ENCODE data around the gene TBC1D21.

TBC1D21 gene

GRCh38 chr15:73889053-73889761 lies 15.8 kb downstream of the TBC1D21 start:
- DNase-seq (ENCODE audit: low spot score), result no peak

DNA sequence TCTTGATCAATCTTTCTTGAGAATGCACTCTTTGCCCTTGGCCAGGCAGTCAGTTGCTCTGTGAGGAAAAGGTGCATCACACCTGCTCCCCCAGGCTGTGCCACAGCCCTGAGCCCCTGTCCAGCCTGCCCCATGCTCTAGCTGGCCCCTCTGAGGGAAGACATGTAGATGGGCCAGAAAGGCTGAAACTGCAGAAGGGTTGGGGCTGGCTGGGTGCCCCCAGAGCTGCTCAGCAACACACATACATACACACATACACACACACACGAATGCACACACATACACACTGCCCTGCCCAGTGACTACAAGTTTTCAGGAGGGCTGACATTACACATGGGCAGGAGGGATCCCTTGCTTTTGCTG lies 16.4 kb downstream of the TBC1D21 start:
- no peak for DNase-seq (ENCODE audit: low spot score)

DNA sequence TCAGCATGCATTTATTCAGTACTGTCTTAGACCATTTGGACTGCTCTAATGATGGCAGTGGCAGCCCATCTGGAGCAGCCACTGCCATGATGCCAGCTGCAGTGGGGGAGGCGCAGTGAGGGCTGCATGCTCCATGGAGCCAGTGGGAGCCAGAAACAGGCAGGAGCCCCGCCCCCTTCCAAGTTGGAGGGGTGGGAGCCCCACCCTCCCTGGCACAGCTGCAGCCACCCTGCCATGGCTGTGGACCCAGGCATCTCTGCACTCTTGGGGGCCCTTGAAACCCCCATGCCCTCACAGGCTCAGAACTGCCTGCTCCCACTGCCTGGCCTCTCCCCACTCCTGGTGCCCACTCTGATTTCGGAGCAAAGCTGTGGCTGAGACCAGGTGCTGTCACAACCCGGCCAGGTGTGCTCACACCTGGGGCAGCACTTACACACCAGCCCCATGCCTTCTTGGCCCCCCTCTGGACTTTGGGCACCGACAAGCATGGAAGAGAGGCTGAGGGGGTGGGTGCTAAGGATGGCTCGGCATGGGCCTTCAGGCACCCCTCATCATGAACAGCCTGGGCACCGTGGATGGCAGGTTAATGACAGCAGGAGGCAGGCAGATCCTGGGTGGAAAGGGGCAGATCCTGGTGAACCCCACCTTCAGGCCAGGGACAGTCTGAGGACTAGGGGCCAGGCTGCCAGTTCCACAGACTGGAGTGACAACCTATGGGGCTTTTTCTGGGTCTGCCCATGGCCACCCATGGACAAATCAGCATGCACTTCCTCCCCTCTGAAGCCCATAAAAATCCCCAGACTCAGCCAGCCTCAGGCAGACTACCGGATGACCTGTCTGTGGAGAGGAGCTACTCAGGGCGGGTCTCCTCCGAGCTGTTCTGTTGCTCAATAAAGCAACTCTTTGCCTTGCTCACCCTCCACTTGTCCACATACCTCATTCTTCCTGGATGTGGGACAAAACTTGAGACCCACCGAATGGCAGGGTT lies 18.3 kb downstream of the TBC1D21 start:
- no peak for DNase-seq (ENCODE audit: low spot score)

DNA sequence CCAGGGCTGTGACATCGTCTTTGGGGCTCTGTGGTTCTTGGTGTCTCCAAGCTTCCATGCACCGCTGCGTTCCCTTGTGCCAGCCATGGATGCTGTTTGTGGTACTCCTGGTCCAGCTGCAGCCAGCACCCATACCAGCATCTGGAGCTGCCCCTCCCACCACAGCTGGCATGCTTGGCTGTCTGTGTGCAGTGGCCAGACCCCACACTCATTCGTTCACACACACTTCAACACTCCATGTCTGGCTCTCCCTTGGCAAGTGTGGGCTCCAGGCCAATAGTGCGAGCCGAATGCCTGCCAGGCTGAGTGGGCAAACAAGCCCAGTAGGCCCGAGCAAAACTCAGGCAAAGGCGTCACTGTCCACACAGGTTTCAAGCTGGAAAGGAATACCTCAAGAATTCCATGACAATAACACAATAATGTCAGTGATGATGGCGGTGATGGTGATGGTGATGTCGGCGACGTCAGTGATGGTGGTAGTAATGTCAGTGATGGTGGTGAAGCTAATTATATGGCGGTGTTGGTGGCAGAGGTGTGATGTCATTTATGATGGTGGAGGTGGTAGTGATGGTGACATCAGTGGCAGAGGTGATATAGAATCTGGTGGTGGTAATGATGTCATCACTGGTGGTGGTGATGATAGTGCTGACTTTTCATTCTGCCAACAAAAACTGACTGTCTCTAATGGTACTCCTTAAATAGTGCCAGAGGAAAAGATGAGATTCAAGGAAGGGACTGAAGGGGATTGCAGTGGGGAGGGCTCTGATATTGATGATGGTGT lies 19.3 kb downstream of the TBC1D21 start:
- DNase-seq (ENCODE audit: low spot score), result no peak

DNA sequence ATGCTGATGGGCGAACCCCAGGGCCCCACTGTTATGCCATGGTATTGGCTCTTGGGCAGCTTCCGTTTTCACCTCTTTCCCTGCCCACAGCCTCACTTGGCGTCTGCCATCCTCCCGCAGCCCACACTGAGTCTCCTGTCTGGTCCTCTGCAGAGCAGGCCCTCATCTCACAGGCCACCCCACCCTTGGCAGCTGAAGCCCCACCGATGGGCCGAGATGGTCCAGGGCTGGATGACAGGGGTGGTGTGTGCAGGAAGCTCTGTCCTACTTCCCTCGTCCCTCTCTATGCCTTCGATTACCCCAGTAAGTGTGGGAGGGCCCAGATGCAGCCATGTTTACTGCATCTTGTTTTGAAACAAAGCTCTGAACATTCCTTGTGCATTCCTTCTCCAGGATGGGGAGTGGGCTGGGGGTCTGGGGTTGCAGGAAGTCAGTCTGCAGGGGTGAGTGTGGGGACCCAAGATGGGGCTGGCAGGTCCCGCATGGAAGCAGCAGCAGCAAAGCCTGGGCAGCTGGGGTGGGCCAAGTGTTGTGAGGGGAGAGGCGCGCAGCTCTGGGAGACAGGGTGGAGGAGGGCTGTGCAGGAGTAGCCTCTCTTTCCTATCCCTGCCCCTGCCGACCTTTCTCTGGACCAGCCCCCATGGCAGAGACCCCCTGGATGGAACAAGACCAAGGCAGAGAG lies 20.9 kb downstream of the TBC1D21 start:
- no peak for DNase-seq (ENCODE audit: low spot score)

- DNase-seq (ENCODE audit: low spot score), result peak; percentile 95
Measured at GRCh38 chr15:73897441-73898261, 24.3 kb downstream of the TBC1D21 start.

- peak; percentile 60 for DNase-seq (ENCODE audit: low spot score)
Measured at GRCh38 chr15:73899197-73900094, 26.1 kb downstream of the TBC1D21 start.

DNA sequence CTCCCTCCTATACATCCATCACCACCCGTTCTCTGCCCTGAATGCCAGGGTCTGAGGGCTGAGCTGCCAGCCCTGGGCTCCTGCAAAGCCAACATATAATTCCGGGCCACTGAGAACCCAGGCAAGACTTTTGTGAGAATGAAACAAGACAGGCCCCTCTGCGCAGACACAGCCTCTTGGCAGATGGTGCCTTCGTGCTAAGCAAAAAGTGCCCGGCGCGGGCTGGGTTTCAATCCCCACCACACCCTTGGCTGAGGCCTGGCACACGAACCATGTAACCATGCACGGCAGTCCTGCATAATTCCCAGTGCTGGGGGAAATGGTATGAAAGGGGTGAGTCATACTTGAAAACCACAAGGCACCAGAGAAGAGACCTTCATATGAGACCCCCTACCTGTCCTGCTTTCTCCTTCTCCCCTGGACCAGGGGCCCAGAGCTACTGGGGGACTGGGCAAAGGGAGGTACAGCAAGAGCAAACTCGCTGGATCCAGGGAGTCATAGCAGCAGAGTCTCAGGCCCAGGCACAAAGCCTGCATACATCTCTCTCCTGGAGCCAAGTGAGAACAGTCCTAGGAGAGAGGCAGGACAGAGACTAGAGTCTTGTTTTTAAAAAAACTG lies 26.8 kb downstream of the TBC1D21 start:
- peak; percentile 82 for DNase-seq (ENCODE audit: low spot score)

- no peak for DNase-seq (ENCODE audit: low spot score)
Measured at GRCh38 chr15:73901126-73901810, 27.9 kb downstream of the TBC1D21 start.

DNA sequence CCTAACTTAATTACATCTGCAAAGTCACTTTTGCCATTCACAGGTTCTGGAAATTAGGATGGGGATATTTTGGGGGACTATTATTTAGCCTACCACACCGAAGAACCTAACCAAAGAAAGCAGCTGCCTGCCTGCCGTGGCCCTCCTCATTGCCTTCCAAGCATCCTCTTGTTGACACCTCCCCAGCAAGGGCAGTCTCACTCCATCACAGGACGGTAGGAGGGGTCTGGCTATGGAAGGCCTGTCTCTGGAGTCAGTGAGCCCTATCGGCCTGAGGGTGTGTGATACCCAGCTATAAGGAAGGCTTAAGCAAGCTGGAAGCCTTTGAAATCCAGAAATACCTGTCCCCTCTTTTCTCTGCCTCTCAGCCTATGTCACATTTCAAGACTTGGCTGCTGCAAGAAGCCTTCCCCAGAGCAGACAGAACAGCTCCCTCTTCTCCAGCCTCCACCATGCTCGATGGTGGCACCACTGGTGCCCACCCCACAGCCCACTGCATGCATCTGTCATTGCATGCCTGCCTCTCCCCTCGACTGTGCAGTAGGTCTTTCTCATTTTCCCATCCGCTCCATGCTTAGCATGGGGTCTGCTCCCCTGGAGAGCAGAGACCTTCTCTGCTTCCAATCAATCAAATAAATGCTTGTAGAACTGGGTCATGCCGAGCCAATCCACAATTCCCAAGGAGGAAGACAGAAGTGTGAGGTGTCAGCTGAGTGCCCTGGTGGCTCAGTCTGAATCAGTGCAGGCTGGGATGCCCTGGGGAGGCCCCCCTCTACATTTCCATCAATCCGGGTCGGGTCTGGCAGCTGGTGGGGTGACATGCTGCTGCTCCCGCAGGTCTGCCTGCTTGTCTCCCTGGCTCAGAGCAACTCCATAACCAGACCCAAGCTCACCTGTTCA lies 29.0 kb downstream of the TBC1D21 start:
- no peak for DNase-seq (ENCODE audit: low spot score)

GRCh38 chr15:73904026-73904815 lies 30.9 kb downstream of the TBC1D21 start:
- no peak for DNase-seq (ENCODE audit: low spot score)

DNA sequence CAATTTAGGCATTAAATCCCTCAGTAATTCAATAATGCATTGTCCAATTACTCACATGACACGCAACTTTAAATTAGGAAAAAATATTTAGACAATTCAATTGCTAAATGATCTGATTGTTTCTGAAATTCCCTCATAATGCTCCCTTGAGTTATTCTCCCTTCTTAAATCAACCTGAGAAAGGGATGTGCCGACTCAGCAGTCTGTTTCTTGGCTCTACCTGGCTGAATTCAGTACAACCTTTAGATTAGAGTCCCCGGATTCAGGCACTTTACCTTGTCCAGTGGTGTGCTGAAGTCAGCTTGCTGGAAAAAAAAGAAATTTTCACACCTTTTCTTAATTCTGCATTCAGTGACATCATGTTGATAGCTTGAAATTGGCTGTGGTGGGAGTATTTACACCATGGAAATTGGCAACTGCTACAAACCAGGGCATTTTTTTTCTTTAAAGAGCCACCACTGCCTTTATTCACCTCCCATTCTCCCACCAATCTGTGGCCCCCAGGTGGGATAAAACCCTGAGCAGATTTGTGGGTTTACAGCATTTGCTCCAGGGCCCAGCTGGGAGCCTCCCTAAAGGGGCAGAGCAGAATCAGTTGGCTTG lies 32.0 kb downstream of the TBC1D21 start:
- DNase-seq (ENCODE audit: low spot score), result no peak

DNA sequence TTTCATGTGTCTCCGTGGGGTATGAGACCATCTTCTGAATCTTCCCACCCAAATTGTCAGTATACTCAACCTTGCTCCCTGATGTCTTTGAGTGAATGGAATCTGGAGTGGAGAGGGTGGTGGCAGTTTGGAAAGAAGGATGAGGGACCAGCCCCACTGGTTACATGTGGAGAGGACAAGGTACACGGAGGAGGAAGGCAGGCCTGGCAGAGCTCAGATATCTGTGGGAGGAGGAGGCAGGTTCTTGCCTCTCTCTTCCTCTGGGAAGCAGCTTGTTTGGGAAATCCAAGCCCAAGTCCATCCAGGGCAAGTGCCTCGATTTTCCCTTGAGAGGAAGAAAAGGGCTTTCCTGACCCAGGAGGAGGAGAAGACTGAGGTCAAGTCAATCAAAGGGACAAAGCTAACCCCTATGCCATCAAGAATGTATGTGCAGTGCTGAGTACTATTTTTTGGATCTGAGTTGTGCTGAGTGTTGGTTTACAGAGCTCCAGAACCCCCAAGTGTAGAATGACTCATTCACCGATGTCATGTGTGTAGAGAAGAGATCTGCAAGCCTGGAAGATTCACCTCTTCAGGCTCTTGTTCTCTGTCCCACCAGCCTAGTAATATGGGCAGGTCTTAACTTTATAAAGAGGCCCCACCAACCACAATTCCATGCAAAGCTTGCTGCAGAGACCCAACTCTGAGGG lies 33.1 kb downstream of the TBC1D21 start:
- peak; percentile 60 for DNase-seq (ENCODE audit: low spot score)

DNA sequence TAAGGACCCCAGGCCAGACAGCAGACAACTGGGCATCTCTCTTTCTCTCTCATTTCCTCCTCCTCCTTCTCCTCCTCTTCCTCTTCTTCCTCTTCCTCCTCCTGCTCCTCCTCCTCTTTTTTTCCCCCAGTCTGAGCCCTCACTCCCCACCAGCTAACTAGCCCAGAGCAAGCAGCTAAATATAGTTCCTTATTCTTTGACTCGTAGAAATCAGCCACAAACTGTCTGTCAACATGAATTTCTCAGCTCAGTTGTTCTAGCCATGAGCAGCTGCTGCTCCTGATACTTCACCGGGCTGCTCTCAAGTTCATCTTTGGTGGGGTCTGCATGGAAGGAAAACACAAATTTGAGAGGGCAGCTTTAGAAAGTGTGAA lies 33.7 kb downstream of the TBC1D21 start:
- DNase-seq (ENCODE audit: low spot score), result no peak

GRCh38 chr15:73908030-73908821 lies 34.9 kb downstream of the TBC1D21 start:
- DNase-seq (ENCODE audit: low spot score), result peak; percentile 84
